IMR-90 (cell line): Measurements from ENCODE around the gene CTAG1A. TPM values are rescaled to one million over a fixed set of nuclear protein-coding genes. Genes with fewer than 3 reads are reported as not detected.

Source experiments
- ATAC-seq: fragments of 200-7000 bp; cut with Tn5 transposase; 2 replicates; pipeline ENCODE4 v1.9.1; 2020; ENCODE audit warnings: low read depth, mild to moderate bottlenecking, moderate library complexity
- BruUV-seq: library from RNA; stranded (reverse); fragments of 400-500 nt; replicated peaks from 2 replicates; lab custom pipeline; 2021; lab: Mats Ljungman, UMichigan
- CTCF ChIA-PET: fragments of 300-600 bp; formaldehyde crosslinking; extraction: SDS; loops from one replicate; lab custom pipeline; 2021; ENCODE audit warnings: antibody characterized with exemption; lab: Yijun Ruan, JAX
- POLR2A ChIA-PET: fragments of 300-600 bp; sonication (Branson Sonifier 250); formaldehyde crosslinking; loops from one replicate; lab custom pipeline; 2022; ENCODE audit warnings: antibody characterized with exemption; ENCODE audit not compliant: unreplicated experiment; lab: Charles Lee
- DNase-seq: peaks from one replicate; pipeline ENCODE4 v3.0.0; 2013
- H2AFZ ChIP-seq: replicated peaks from 2 replicates; pipeline ENCODE3; 2013; ENCODE audit warnings: low read length, mild to moderate bottlenecking; ENCODE audit not compliant: poor library complexity
- H2AK5ac ChIP-seq: 2 replicates; pipeline ENCODE4 v1.6.1; 2013; ENCODE audit warnings: low read depth, low read length, inconsistent platforms
- H2AK9ac ChIP-seq: replicated peaks from 2 replicates; pipeline ENCODE3; 2013; ENCODE audit warnings: mild to moderate bottlenecking, low read depth, low read length, moderate library complexity; ENCODE audit not compliant: poor library complexity
- H2BK120ac ChIP-seq: 2 replicates; pipeline ENCODE4 v1.6.1; 2013; ENCODE audit warnings: low read depth, low read length, inconsistent platforms
- H2BK15ac ChIP-seq: 3 replicates; pipeline ENCODE4 v1.6.1; 2013; ENCODE audit warnings: low read depth, low read length, inconsistent platforms
- H2BK20ac ChIP-seq: 2 replicates; pipeline ENCODE4 v1.6.1; 2013; ENCODE audit warnings: low read depth, mild to moderate bottlenecking, inconsistent platforms, low read length, moderate library complexity
- H2BK5ac ChIP-seq: 2 replicates; pipeline ENCODE4 v1.6.1; 2013; ENCODE audit warnings: mild to moderate bottlenecking, low read depth, low read length, inconsistent platforms; ENCODE audit not compliant: poor library complexity, severe bottlenecking
- H3K14ac ChIP-seq: replicated peaks from 2 replicates; pipeline ENCODE4 v1.6.1; 2013; ENCODE audit warnings: low read depth, low read length, inconsistent platforms
- H3K18ac ChIP-seq: 2 replicates; pipeline ENCODE4 v1.6.1; 2013; ENCODE audit warnings: low read depth, low read length, control low read depth
- H3K23ac ChIP-seq: 2 replicates; pipeline ENCODE4 v1.6.1; 2013; ENCODE audit warnings: low read depth, low read length, inconsistent platforms
- H3K27ac ChIP-seq: 2 replicates; pipeline ENCODE4 v1.5.1; 2013; ENCODE audit warnings: mild to moderate bottlenecking, control low read depth, low read length; ENCODE audit not compliant: insufficient read depth
- H3K27me3 ChIP-seq: 2 replicates; pipeline ENCODE4 v1.6.1; 2013; ENCODE audit warnings: low read length; ENCODE audit not compliant: control insufficient read depth, insufficient read depth
- H3K36me3 ChIP-seq: 2 replicates; pipeline ENCODE4 v1.6.1; 2013; ENCODE audit warnings: low read length, mixed read lengths; ENCODE audit not compliant: control insufficient read depth, insufficient read depth
- H3K4ac ChIP-seq: 2 replicates; pipeline ENCODE4 v1.6.1; 2013; ENCODE audit warnings: low read depth, low read length, inconsistent platforms
- H3K4me1 ChIP-seq: 2 replicates; pipeline ENCODE4 v1.6.1; 2013; ENCODE audit warnings: low read length, mixed read lengths; ENCODE audit not compliant: control insufficient read depth, insufficient read depth
- H3K4me2 ChIP-seq: 2 replicates; pipeline ENCODE4 v1.6.1; 2013; ENCODE audit warnings: low read depth, mild to moderate bottlenecking, control low read depth, low read length, moderate library complexity
- H3K4me3 ChIP-seq: 2 replicates; pipeline ENCODE4 v1.5.1; 2013; ENCODE audit warnings: low read depth, mild to moderate bottlenecking, control low read depth, low read length, moderate library complexity; ENCODE audit not compliant: insufficient read depth
- H3K56ac ChIP-seq: 2 replicates; pipeline ENCODE4 v1.6.1; 2013; ENCODE audit warnings: low read length, inconsistent platforms; ENCODE audit not compliant: insufficient read depth; ENCODE audit errors: extremely low read depth
- H3K79me1 ChIP-seq, 2 experiments: 2 replicates each; pipeline ENCODE4 v1.6.1; 2013; ENCODE audit warnings: low read length in 2 of 2, inconsistent platforms in 1 of 2, low read depth in 1 of 2
- H3K9ac ChIP-seq: 2 replicates; pipeline ENCODE4 v1.6.1; 2013; ENCODE audit warnings: low read depth, low read length, control low read depth
- H3K9me1 ChIP-seq: 2 replicates; pipeline ENCODE4 v1.6.1; 2013; ENCODE audit warnings: low read length, inconsistent platforms; ENCODE audit not compliant: insufficient read depth
- H3K9me3 ChIP-seq: 2 replicates; pipeline ENCODE4 v1.6.1; 2013; ENCODE audit warnings: low read length; ENCODE audit not compliant: control insufficient read depth, insufficient read depth
- H4K20me1 ChIP-seq: 2 replicates; pipeline ENCODE4 v1.6.1; 2013; ENCODE audit warnings: low read length, inconsistent platforms; ENCODE audit not compliant: insufficient read depth
- H4K5ac ChIP-seq: 2 replicates; pipeline ENCODE4 v1.6.1; 2013; ENCODE audit warnings: mild to moderate bottlenecking, low read depth, low read length, control low read depth
- H4K8ac ChIP-seq, 2 experiments: 2 replicates each; pipeline ENCODE4 v1.6.1; 2013; ENCODE audit warnings: low read depth in 2 of 2, low read length in 2 of 2, control low read depth in 1 of 2, inconsistent platforms in 1 of 2
- H4K91ac ChIP-seq: 2 replicates; pipeline ENCODE4 v1.6.1; 2013; ENCODE audit warnings: low read depth, low read length, inconsistent platforms; ENCODE audit not compliant: insufficient read depth
- BHLHE40 ChIP-seq: fragments of 150-350 bp; IDR thresholded peaks from 2 replicates; pipeline ENCODE4 v1.6.1; 2016; ENCODE audit warnings: mild to moderate bottlenecking, low read depth, low read length
- FOS ChIP-seq: fragments of 150-350 bp; IDR thresholded peaks from 2 replicates; pipeline ENCODE4 v1.6.1; 2016; ENCODE audit warnings: low read depth, low read length
- MAFK ChIP-seq: IDR thresholded peaks from 2 replicates; pipeline ENCODE4 v1.6.1; 2012; ENCODE audit warnings: low read depth, low read length, improper control_type of control experiment
- MAZ ChIP-seq: IDR thresholded peaks from 2 replicates; pipeline ENCODE4 v1.6.1; 2012; ENCODE audit warnings: low read depth, mild to moderate bottlenecking, low read length, improper control_type of control experiment, moderate library complexity, borderline replicate concordance
- MXI1 ChIP-seq: IDR thresholded peaks from 2 replicates; pipeline ENCODE4 v1.6.1; 2012; ENCODE audit warnings: low read depth, mild to moderate bottlenecking, low read length, moderate library complexity, borderline replicate concordance
- POLR2A ChIP-seq: IDR thresholded peaks from 2 replicates; pipeline ENCODE4 v1.6.1; 2012; ENCODE audit warnings: mild to moderate bottlenecking, low read depth, low read length
- RAD21 ChIP-seq: IDR thresholded peaks from 2 replicates; pipeline ENCODE4 v1.6.1; 2012; ENCODE audit warnings: low read length, improper control_type of control experiment
- SMC3 ChIP-seq: fragments of 150-350 bp; IDR thresholded peaks from 2 replicates; pipeline ENCODE4 v1.6.1; 2016; ENCODE audit warnings: low read depth, mild to moderate bottlenecking, antibody characterized with exemption, low read length, moderate library complexity
- WGBS, 2 experiments: methylation state at CpG; one replicate each; pipeline versions ENCODE4 v1.1.5 to v1.1.7; 2013; ENCODE audit warnings: missing lambda C conversion rate in 2 of 2; ENCODE audit not compliant: insufficient read length in 1 of 2; ENCODE audit errors: extremely low coverage in 2 of 2; 5-methylcytosine and 5-hydroxymethylcytosine counted together
- dilution Hi-C: fragments of 300-500 bp; cut with HindIII; formaldehyde crosslinking; loops from one replicate; pipeline ENCODE4 v1.14.3; 2018; ENCODE audit warnings: low sequenced_read_pairs; ENCODE audit not compliant: unreplicated experiment
- in situ Hi-C: fragments of 300-500 bp; cut with MboI; formaldehyde crosslinking; loops from 3 replicates; pipeline ENCODE4 v1.14.3; 2019; ENCODE audit warnings: low sequenced_read_pairs, inconsistent platforms, mixed read lengths
- intact Hi-C: fragments of 100-400 bp; cut with micrococcal nuclease; formaldehyde crosslinking; loops from 2 replicates; pipeline ENCODE4 v1.10.0; 2022
- polyA plus RNA-seq, 3 experiments: library from polyadenylated mRNA; depleted of rRNA; stranded (reverse); fragments of >200 nt; gene quantifications; 2 replicates each; pipeline ENCODE4 v1.2.3, GENCODE V29; 2012; ENCODE audit warnings: low replicate concordance in 1 of 3
- total RNA-seq: library from RNA; depleted of rRNA; stranded (reverse); fragments of >200 nt; gene quantifications from 2 replicates; pipeline ENCODE4 v1.2.3, GENCODE V29; 2012
- TF ChIP-seq, protein P1 (sequence below): fragments of 150-350 bp; IDR thresholded peaks from 2 replicates; pipeline ENCODE4 v1.6.1; 2017; ENCODE audit warnings: mild to moderate bottlenecking, antibody characterized with exemption, low read length, low read depth

Gene CTAG1A
- total and polyA plus RNA-seq, 2 of the 4 experiments (the other 2 are of a cell fraction): not detected

GRCh38 chrX:154593201-154593600 is 8.3 kb downstream of the CTAG1A start:
- no TSS peak for BruUV-seq
- POLR2A ChIA-PET: no interaction called here
- no peak overlapping the region for H3K9ac ChIP-seq
- no peak overlapping the region for H2AK9ac ChIP-seq
- H4K5ac ChIP-seq: no peak overlapping the region
- H3K4me3 ChIP-seq: no peak overlapping the region
- dilution Hi-C loops (no loop called here), in situ Hi-C loops (loop anchor here (25.0 kb wide), 1 partner anchor 144 kb away; no protein-coding TSS in a partner anchor), intact Hi-C loops (no loop called here)
- no peak overlapping the region for H2BK15ac ChIP-seq
- H3K79me1 ChIP-seq: no peaks in the 10 kb centered on the region
- DNase-seq (no peak), ATAC-seq (no peak)
- no peak overlapping the region for H4K8ac ChIP-seq
- peaks cover 8% of the 10 kb centered on the region; the same call in 1 of the 2 replicates for H3K9me3 ChIP-seq
- H3K36me3 ChIP-seq: no peaks in the 10 kb centered on the region
- TF ChIP-seq RAD21 (no peak), MAFK (no peak), FOS (no peak), SMC3 (no peak), MXI1 (no peak), MAZ (no peak), BHLHE40 (no peak), POLR2A (no peak)
- TF ChIP-seq, protein P1, sequence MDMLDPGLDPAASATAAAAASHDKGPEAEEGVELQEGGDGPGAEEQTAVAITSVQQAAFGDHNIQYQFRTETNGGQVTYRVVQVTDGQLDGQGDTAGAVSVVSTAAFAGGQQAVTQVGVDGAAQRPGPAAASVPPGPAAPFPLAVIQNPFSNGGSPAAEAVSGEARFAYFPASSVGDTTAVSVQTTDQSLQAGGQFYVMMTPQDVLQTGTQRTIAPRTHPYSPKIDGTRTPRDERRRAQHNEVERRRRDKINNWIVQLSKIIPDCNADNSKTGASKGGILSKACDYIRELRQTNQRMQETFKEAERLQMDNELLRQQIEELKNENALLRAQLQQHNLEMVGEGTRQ: no peak
- no peak overlapping the region for H3K4me2 ChIP-seq
- no peak overlapping the region for H2AFZ ChIP-seq
- CTCF ChIA-PET: no interaction called here
- no peaks in the 10 kb centered on the region for H3K9me1 ChIP-seq
- peaks cover 20% of the 10 kb centered on the region for H3K27me3 ChIP-seq
- no peak overlapping the region for H4K91ac ChIP-seq
- no peak overlapping the region for H2AK5ac ChIP-seq
- no peak overlapping the region for H3K23ac ChIP-seq
- H3K18ac ChIP-seq: no peak overlapping the region
- no peak overlapping the region for H2BK5ac ChIP-seq
- WGBS, 2 experiments: 84% methylated on average over 3 of the region's 5 CpGs; no CpG with 5 or more reads in 1 of the 2 experiments
- no peak overlapping the region for H3K27ac ChIP-seq
- H3K4ac ChIP-seq: no peak overlapping the region
- no peak overlapping the region for H3K14ac ChIP-seq
- no peak overlapping the region for H2BK20ac ChIP-seq
- H3K56ac ChIP-seq: no peak overlapping the region
- no peak overlapping the region for H2BK120ac ChIP-seq
- no peaks in the 10 kb centered on the region; the same call in 1 of the 2 replicates for H3K4me1 ChIP-seq
- H4K20me1 ChIP-seq: no peaks in the 10 kb centered on the region
